ENCODE data around the gene MGP.

The MGP gene

DNA sequence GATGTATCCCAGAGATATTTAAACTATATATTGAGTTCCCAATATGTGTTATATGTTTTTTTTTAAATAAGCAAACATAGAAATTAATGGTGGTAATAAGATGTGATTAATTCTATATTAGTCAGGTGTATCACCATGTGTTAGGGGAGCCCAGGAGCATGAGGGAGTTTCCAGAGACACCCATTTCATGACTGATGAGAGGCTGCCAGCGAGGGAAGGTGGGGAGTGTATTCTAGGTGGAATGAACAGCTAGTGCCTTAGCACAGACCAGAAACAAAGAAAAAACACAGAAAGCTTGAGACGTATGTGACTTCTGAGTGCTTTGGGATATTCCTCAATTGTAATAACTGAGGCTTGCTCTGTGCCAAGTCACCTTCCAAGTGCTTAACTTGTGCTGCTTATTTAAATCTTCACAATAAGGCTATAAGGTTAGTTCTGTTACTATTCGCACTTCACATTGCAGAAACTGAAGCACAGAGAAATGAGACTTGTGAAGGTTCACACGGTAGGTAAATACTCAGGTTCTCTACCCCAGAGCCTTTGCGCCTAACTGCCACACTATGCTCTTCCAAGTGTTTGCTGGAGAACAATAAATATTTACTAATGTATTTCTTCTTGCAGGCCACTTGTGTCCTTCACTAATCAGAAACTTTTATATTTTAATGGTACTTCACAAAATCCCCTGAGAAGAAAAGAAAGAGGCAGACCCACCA is 17.9 kb upstream of the MGP start:
- TF ChIP-seq, protein P1, sequence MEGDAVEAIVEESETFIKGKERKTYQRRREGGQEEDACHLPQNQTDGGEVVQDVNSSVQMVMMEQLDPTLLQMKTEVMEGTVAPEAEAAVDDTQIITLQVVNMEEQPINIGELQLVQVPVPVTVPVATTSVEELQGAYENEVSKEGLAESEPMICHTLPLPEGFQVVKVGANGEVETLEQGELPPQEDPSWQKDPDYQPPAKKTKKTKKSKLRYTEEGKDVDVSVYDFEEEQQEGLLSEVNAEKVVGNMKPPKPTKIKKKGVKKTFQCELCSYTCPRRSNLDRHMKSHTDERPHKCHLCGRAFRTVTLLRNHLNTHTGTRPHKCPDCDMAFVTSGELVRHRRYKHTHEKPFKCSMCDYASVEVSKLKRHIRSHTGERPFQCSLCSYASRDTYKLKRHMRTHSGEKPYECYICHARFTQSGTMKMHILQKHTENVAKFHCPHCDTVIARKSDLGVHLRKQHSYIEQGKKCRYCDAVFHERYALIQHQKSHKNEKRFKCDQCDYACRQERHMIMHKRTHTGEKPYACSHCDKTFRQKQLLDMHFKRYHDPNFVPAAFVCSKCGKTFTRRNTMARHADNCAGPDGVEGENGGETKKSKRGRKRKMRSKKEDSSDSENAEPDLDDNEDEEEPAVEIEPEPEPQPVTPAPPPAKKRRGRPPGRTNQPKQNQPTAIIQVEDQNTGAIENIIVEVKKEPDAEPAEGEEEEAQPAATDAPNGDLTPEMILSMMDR (IDR thresholded peaks at IDR 0.05; ENCODE audit: insufficient read depth, missing control alignments): no peak
- DNase-seq (ENCODE audit: insufficient read length, low spot score) (no peak), FAIRE-seq (no peak)

DNA sequence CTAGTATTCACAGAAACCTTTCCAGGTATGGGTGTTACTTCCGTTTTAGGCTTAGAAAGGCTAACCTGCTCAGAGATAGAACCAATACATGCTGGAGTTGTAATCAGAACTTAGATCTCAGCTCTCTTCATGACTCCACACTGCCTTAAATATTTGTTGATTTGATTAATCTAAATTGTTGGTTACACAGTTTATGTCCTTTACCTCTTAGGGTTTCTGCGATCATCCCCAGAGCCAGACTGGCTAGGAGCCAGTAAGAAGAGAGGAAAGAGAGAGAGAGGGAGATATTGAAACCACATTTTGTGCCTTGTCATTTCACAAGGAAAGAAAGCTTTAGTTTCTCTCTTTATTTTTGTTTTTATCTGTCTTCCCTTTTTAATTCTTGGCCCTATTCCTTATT is 16.8 kb upstream of the MGP start:
- FAIRE-seq (no peak), DNase-seq (ENCODE audit: insufficient read length, low spot score) (no peak)
- TF ChIP-seq, protein P1 (IDR thresholded peaks at IDR 0.05; ENCODE audit: insufficient read depth, missing control alignments): no peak

DNA sequence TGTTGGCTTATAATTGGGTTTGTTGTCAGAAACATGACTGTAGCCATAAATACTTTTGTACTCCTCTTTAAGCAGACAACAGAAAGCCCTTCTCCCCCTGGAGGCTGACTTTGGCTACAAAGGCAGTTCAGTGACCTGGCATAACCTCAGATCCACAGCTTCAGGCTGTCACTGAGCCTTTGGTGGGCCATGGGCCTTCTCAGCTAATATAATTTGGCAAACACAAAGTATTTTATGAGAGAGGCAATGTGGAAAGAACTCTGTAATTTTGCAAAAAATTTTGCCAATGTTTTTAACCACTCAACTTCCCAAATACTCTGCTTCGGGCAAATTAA is 15.5 kb upstream of the MGP start:
- TF ChIP-seq, protein P1 (IDR thresholded peaks at IDR 0.05; ENCODE audit: insufficient read depth, missing control alignments): no peak
- no peak for FAIRE-seq
- DNase-seq (ENCODE audit: insufficient read length, low spot score): no peak

- TF ChIP-seq, protein P1 (IDR thresholded peaks at IDR 0.05; ENCODE audit: insufficient read depth, missing control alignments): no peak
- no peak for DNase-seq (ENCODE audit: insufficient read length, low spot score)
- peak; percentile 25 for FAIRE-seq
Measured at GRCh38 chr12:14900521-14901227, 15.0 kb upstream of the MGP start.

DNA sequence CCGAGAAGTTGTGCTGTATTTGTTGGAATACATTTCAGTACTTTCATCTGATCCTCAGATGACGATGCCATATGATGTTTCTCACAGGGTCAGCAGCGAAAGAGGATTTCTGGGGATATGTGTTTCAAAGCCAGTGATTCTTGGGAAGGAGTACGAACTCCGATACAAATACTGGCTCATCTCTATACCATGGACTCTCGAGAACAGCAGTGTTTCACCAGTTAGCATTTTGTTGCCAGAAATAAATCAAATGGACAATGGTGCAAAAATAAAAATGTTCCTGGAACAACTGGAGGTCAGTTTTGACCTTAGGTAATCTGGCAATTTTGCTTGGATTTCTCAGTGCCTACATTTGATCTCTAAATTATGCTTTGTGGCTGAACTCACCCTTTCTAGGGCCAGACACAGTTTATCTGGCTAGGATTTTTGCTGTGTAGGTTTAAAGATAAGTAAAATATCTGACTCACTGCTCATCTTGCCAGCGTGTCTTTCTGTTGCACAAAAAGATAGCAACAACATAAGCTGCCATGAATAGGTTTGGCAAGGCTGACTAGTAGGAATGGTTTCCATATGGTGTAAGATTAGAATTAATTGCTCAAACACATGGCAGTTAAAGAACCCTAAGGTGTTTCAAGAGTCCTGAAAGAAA is 11.0 kb upstream of the MGP start:
- TF ChIP-seq, protein P1 (IDR thresholded peaks at IDR 0.05; ENCODE audit: insufficient read depth, missing control alignments): no peak
- DNase-seq (ENCODE audit: insufficient read length, low spot score) (no peak), FAIRE-seq (peak; percentile 83)

- DNase-seq (ENCODE audit: insufficient read length, low spot score) (no peak), FAIRE-seq (peak; percentile 55)
- TF ChIP-seq, protein P1 (IDR thresholded peaks at IDR 0.05; ENCODE audit: insufficient read depth, missing control alignments): no peak
Measured at GRCh38 chr12:14893506-14894250, 8.0 kb upstream of the MGP start.
